ENCODE data around the gene PSPN.
"Not testable (repeated sequence)": the region's sequence is repeated elsewhere in the genome, so short reads cannot be mapped to it uniquely, and the experiment has no call there.

The PSPN gene

GRCh38 chr19:6412061-6412446 lies 36.3 kb upstream of the PSPN start:
- DNase-seq, result no peak
- intact Hi-C loops (cut with DNase I), result no loop called here

GRCh38 chr19:6409346-6409745 lies 33.6 kb upstream of the PSPN start:
- no peak for DNase-seq
- intact Hi-C loops (cut with DNase I), result no loop called here

DNA sequence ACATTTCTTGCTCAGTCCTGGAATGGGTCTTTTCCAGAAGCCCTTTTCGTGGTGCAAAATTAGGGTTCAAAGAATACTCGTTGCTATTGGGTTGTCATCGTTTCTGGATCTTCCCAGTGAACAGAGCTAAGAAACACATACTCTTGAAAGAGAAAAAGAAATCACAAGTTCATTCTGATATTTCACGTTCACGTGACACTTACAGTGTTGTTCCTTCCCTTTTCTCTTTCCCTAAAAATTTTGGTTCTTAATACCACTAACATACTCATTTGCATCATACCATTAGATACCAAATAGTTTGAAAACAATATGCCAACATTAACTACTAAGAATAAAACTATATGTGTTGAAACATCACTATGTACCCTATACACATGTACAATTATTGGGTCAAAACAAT lies 30.7 kb upstream of the PSPN start:
- intact Hi-C loops (cut with DNase I), result no loop called here

GRCh38 chr19:6402837-6403608 lies 27.3 kb upstream of the PSPN start:
- peak; percentile 64 to 96 (median 84) for DNase-seq
- intact Hi-C loops (cut with DNase I), result no loop called here

More for the DNA sequence above, 30.7 kb upstream of the PSPN start:
- no peak for DNase-seq

DNA sequence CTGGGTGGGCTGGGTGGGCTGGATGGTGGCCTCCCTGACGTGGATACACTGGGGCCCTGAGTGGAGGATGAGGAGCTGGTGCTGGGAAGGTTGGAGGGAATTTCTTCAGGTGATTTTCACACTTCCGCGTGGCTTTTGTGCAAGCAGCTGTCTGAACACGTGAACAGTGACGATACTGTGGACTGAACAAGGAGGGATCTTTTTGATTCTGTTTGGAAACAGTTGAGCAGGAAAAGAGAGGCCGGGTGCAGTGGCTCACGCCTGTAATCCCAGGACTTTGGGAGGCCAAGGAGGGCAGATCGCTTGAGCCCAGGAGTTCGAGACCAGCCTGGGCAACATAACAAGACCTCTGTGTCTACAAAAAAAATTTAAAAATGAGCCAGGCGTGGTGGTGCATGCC lies 26.3 kb upstream of the PSPN start:
- DNase-seq, result no peak
- intact Hi-C loops (cut with DNase I), result no loop called here

DNA sequence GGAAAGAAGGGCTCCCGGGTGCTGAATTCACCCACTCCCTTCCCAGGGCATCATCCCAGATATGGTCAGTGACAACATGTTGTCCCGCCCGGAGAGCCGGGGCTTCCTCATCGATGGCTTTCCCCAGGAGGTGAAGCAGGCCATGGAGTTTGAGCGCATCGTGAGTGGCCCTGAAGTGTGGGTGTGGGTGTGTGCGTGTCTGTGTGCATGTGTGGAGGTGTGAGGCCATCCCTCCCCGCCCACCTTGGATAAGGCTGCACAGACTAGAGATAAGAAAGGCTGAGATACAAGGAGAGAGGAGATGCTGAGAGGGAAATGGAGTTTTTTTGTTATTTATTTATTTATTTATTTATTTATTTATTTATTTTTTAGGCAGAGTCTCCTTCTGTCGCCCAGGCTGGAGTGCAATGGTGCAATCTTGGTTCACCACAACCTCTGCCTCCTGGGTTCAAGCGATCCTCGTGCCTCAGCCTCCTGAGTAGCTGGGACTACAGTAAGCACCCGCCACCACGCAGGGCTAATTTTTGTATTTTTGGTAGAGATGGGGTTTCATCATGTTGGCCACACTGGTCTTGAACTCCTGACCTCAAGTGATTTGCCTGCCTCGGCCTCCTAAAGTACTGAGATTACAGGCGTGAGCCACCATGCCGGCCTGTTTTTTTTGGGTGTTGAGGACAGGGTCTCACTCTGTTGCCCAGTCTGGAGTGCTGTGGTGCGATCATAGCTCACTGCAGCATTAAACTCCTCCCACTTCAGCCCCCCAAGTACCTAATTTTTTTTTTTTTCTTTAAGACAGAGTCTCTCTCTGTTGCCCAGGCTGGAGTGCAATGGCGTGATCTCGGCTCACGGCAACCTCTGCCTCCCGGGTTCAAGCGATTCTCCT lies 24.6 kb upstream of the PSPN start:
- intact Hi-C loops (cut with DNase I); DNase-seq: not testable (repeated sequence)

- intact Hi-C loops (cut with DNase I), result no loop called here
- no peak for DNase-seq
Observed at GRCh38 chr19:6396305-6396704, 20.6 kb upstream of the PSPN start.

GRCh38 chr19:6394831-6395230 lies 19.1 kb upstream of the PSPN start:
- no peak for DNase-seq
- intact Hi-C loops (cut with DNase I), result no loop called here

GRCh38 chr19:6393983-6394412 lies 18.3 kb upstream of the PSPN start:
- intact Hi-C loops (cut with DNase I), result loop anchor here (2.0 kb wide), 1 partner anchor 31 kb away; the partner anchor contains the start of gene KHSRP
- peak in 5 of 42 donors; percentile 68 to 89 (median 78) for DNase-seq

DNA sequence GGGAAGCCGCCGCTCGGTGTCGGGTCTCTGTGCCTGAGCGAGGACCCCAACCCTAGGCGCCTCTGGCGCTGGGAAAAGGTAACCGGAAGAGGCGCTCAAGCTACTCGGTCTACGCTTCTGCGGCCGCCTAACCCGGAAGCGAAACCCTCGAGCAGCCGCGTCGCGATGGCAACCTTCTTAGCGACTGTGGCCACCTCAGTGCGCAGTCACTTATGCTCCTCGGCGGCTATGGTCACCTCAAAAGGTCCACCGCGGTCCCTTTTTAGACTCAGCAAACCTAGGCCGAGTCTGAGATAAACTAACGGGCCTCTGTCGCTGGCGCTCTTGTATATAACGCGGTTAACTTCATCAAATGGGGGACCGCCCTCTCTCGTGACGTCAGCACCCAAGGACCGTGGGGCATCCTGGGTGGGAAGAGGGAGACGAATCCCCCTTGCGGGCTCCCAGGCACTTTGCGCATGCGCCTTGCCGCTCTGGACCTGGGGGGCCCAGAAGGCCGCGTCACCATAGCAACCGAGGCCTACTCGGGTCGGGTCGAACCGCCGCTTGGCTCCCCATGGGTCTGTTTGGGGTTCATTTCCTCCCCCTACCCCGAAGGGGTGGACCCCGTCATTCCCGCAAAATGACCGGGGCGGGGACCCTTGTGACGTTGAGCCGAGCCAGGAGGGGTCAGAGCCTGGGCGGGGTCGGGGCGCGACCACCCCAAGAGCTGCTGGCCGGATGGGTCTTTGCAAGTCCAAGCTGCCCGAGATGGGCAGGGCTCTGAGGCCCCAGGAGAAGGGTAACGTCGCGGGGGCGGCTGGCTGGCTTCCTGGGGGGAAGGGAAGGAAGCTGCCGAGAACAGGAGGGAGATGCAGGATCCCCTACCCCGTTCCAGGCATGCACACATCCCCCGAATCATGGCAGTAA lies 17.6 kb upstream of the PSPN start, which contains the start of gene GTF2F1:
TSS of gene GTF2F1 (minus strand) at position 91 of the 909 bp plus-strand sequence. CDS start 169 bp downstream, outside the sequence.
- DNase-seq, result peak; percentile 90 to 98 (median 96)
- intact Hi-C loops (cut with DNase I), result loop anchor here (2.0 kb wide), 1 partner anchor 31 kb away; the partner anchor contains the start of gene KHSRP

DNA sequence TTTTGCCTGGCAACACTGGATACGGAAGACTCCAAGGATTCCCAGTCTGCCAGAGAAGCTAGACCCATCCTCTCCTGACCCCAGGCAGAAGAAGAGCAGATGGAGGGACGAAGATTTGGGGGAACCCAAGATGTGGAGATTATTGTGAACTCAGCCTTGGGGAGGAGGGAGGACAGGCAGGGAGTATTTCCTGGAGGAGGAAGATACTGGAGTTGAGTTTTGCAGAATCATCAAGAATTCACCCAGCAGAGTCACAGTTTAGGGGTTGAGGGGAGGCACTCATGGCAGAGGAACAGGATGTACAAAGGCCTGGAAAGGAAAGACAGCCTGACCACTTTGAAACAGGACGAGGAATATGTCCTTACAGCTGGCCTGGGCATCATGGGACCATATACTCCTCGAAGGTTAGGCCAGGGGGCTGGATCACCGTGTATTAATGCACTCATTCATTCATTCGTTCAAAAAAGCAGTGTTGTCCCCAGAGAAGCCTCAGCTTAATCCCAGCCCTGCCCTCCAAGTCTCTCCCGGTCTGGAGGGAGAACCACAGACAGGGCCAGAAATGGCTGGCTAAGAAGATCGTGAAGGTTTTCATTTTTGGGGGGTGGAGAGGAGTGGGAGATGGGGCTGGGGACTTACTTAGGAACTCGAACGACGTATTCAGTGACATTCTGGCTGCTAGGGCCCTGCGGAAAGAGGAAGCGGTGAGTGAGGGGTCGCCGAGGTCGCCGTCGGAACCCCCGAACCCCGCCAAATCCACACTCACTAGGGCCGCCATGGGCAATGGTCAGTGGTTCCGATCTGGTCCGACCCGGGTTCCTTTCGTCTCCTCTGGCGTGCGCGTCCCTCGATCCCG lies 16.7 kb upstream of the PSPN start:
- intact Hi-C loops (cut with DNase I), result loop anchor here (2.0 kb wide), 1 partner anchor 32 kb away; the partner anchor contains the start of gene KHSRP

DNA sequence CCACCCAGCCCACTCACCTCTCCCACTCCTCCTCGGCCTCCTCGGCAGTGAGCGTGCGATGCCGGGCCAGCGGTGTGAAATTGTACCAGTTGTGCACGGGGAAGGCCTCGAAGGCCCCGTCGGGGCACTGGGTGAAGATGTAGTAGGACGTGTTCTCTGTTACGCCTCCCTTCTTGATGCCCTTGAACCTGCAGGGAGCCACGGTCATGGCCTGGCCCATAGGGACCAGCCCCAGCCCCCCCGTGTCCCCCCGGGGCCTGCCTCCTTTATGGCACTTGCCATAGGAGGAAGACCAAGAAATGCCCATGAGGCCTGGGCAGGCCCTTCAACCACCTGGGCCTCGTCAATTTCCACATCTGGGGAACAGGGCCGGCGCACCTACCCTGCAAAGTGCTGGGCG lies 11.6 kb upstream of the PSPN start:
- intact Hi-C loops (cut with DNase I), result no loop called here
- no peak for DNase-seq

More for the DNA sequence above, 16.7 kb upstream of the PSPN start:
- no peak for DNase-seq

DNA sequence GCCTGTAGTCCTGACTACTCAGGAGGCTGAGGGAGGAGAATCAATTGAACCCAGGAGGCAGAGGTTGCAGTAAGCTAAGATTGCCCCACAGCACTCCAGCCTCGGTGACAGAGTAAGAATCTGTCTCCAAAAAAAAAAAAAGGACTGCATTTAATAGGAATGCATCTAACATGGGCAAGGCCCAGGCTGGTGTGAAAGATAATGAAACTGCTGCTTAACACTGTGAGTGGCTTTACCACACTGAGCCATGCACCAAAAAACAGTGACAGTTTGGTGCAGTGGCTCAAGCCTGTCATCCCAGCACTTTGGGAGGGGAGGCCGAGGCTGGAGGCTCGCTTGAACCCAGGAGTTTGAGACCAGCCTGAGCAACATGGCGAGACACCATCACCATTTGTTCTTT lies 8.6 kb upstream of the PSPN start:
- no peak for DNase-seq
- intact Hi-C loops (cut with DNase I), result no loop called here

DNA sequence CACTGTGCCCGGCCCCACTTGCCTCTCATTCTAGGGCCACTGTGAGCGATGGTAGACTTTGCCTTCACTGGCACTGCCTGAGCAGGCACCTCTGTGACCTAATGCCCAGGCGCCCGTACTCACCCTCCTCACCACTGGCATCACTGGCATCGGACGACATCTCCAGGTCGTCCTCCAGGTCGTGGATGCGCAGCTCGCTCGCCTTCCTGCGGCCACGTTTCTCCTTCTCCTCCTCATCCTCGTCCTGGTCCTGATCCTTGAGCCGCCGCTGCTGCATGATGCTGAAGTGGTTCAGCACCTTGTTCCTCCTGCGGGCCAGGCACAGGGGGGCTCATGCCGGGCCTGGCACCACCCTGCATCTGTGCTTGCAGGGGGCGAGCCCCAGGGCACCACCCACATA lies 7.5 kb upstream of the PSPN start:
- intact Hi-C loops (cut with DNase I), result no loop called here
- DNase-seq, result no peak

DNA sequence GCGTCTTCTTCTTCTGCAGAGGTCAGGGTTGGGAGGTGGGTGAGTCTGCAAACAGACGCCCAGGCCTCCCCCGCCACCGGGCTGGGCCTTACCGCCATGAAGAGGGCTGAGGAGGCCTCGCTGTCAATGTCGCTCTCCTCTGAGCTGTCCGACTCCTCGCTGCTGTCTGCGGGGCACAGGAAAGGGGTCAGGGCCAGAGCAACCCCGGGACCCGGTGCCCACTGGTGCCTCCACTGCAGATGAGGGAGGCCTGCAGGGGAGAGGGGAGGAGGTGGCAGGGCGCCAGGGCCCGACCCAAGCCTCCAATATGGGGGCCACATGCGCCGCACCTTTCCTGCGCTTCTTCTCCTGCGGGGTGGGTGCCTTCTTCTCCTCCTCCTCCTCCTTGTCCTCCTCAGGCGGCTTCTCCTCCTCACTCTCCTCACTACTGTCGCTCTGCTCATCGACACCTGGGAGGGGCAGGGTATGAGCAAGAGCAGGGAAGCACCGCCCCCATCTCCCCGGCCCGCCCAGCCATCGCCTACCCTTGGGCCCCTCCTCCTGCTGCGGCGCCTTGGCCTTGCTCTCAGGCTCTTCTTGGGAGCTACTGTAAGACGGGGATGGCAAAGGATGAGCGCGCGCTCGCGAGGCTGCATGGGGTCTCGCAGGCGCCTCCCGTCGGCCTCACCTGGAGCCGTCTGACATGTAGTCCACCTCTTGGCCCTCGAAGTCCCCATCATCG lies 5.5 kb upstream of the PSPN start:
- intact Hi-C loops (cut with DNase I), result no loop called here
- peak; percentile 27 to 94 (median 78) for DNase-seq

DNA sequence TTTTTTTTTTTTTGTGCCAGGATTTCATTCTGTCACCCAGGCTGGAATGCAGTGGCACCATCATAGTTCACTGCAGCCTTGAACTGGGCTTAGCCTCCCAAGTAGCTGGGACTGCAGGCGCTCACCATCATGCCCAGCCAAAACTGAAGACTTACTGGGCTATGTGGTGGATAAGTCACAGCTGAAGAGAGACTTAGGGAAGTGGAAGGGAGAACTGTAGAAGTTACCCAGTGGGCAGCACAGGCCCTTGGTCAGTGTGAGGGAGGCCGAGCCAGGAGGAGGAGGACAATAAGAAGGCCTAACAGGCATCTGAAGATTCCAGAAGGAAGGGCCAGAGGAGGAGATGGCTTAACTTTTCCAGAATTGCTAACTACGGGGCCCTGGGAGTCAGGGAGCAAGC lies 4.0 kb upstream of the PSPN start:
- DNase-seq, result no peak
- intact Hi-C loops (cut with DNase I), result no loop called here

DNA sequence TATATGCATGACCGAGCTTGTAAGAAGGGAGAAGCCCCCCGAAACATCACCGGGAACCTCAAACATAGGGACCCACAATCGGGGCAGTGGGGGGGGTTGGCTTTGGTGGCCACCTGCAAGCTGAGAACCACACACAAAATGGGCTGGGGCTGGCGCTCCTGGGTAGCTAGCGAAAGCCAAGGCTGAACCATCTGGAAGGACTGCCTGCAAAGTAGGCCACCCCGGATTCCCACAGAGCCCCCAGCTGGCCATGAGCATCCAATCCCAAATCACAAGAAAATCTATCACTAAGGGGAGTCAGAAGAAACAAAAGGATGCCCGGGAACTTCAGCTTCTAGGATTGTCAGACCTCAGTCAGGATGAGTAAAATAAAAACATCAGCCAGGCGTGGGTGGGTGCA lies 2.8 kb upstream of the PSPN start:
- DNase-seq, result no peak
- intact Hi-C loops (cut with DNase I), result no loop called here

Data from head of caudate nucleus (tissue), 42 donors.